A549 (cell line): ENCODE results near the gene RBFOX1. TPM values are rescaled to one million over a fixed set of nuclear protein-coding genes. Genes with fewer than 3 reads are reported as not detected.

Experiments used
- ATAC-seq, 2 experiments: fragments of 200-7000 bp in 1 of 2; fragments of >200 bp in 1 of 2; cut with Nextera tagmentation in 1 of 2; cut with Tn5 transposase in 1 of 2; 3 replicates each; pipeline versions ENCODE4 v1.8.0 to v1.9.1; 2018 to 2020; ENCODE audit warnings: mild to moderate bottlenecking in 1 of 2, moderate library complexity in 1 of 2
- CTCF ChIA-PET: fragments of 300-600 bp; sonication (Branson Sonifier 250); formaldehyde crosslinking; extraction: SDS; loops from one replicate; lab custom pipeline; 2021; ENCODE audit warnings: antibody characterized with exemption, inconsistent platforms; lab: Yijun Ruan, JAX
- POLR2A ChIA-PET: fragments of 350-600 bp; formaldehyde crosslinking; extraction: SDS; loops from one replicate; lab custom pipeline; 2021; ENCODE audit warnings: antibody characterized with exemption, inconsistent platforms; lab: Yijun Ruan, JAX
- DNase-seq, 2 experiments: peaks; one replicate each; pipeline versions ENCODE4 v3.0.0 to v3.0.0-alpha.2; 2011 to 2016; ENCODE audit warnings: low read depth in 1 of 2, low spot score in 1 of 2
- FAIRE-seq: peaks from 2 replicates; lab custom pipeline; 2011; peaks lifted over from hg19 to GRCh38; lab: Jason Lieb, UNC
- H3K27ac ChIP-seq, 2 experiments: fragments of >200 bp; sonication (Bioruptor Twin); formaldehyde crosslinking; 3 replicates each; pipeline ENCODE4 v1.5.1; 2016 to 2017
- H3K4me1 ChIP-seq: fragments of >200 bp; sonication (Bioruptor Twin); formaldehyde crosslinking; 3 replicates; pipeline ENCODE4 v1.6.1; 2016
- H3K4me2 ChIP-seq: fragments of >200 bp; sonication (Bioruptor Twin); formaldehyde crosslinking; 3 replicates; pipeline ENCODE4 v1.6.1; 2016
- H3K4me3 ChIP-seq: fragments of >200 bp; sonication (Bioruptor Twin); formaldehyde crosslinking; 3 replicates; pipeline ENCODE4 v1.5.1; 2016
- H3K9me3 ChIP-seq: fragments of >200 bp; sonication (Bioruptor Twin); formaldehyde crosslinking; 3 replicates; pipeline ENCODE4 v1.6.1; 2016
- BCL3 ChIP-seq: fragments of >200 bp; sonication (Bioruptor Twin); formaldehyde crosslinking; IDR thresholded peaks from 3 replicates; pipeline ENCODE4 v1.6.1; 2016
- BHLHE40 ChIP-seq: IDR thresholded peaks from 2 replicates; pipeline ENCODE4 v1.6.1; 2012; ENCODE audit warnings: low read depth, low read length, inconsistent platforms
- CBX8 ChIP-seq: fragments of 200-600 bp; sonication (generic); IDR thresholded peaks from 2 replicates; pipeline ENCODE4 v1.6.1; 2016
- CHD4 ChIP-seq: fragments of 200-600 bp; sonication (generic); IDR thresholded peaks from 2 replicates; pipeline ENCODE4 v1.6.1; 2016; ENCODE audit warnings: antibody characterized with exemption, mild to moderate bottlenecking, borderline replicate concordance
- CTCF ChIP-seq: fragments of >200 bp; sonication (Bioruptor Twin); formaldehyde crosslinking; IDR thresholded peaks from 3 replicates; pipeline ENCODE4 v1.5.1; 2016
- E2F6 ChIP-seq: IDR thresholded peaks from 2 replicates; pipeline ENCODE4 v1.6.1; 2012; ENCODE audit warnings: low read depth, borderline replicate concordance
- EHMT2 ChIP-seq: fragments of 200-600 bp; sonication (generic); IDR thresholded peaks from 2 replicates; pipeline ENCODE4 v1.6.1; 2016; ENCODE audit warnings: antibody characterized with exemption, low read depth, mild to moderate bottlenecking, moderate library complexity
- EP300 ChIP-seq, 2 experiments: fragments of >200 bp; sonication (Bioruptor Twin); formaldehyde crosslinking; IDR thresholded peaks; 2 replicates in 1 of 2; 3 replicates in 1 of 2; pipeline ENCODE4 v1.6.1; 2016 to 2017
- ESRRA ChIP-seq: fragments of 150-350 bp; IDR thresholded peaks from 2 replicates; pipeline ENCODE4 v1.6.1; 2014; ENCODE audit warnings: mild to moderate bottlenecking, low read length, borderline replicate concordance
- FOSB ChIP-seq: fragments of 250-450 bp; sonication (Bioruptor Pico); IDR thresholded peaks from 2 replicates; pipeline ENCODE4 v1.5.0; 2020; ENCODE audit warnings: mild to moderate bottlenecking, moderate library complexity
- FOXS1 ChIP-seq: fragments of 250-450 bp; sonication (Bioruptor Pico); IDR thresholded peaks from 2 replicates; pipeline ENCODE4 v1.5.0; 2020; ENCODE audit warnings: mild to moderate bottlenecking, moderate library complexity
- GATA3 ChIP-seq: IDR thresholded peaks from 2 replicates; pipeline ENCODE4 v1.6.1; 2012; ENCODE audit warnings: borderline replicate concordance
- HES2 ChIP-seq: fragments of >200 bp; sonication (Bioruptor Twin); formaldehyde crosslinking; IDR thresholded peaks from 2 replicates; pipeline ENCODE4 v1.6.1; 2016
- JUN ChIP-seq, 2 experiments: fragments of >200 bp; sonication (Bioruptor Twin); formaldehyde crosslinking; IDR thresholded peaks; 2 replicates in 1 of 2; 3 replicates in 1 of 2; pipeline ENCODE4 v1.6.1; 2016 to 2017
- KDM5A ChIP-seq: fragments of 200-600 bp; sonication (generic); IDR thresholded peaks from 2 replicates; pipeline ENCODE4 v1.6.1; 2016; ENCODE audit warnings: antibody characterized with exemption, mild to moderate bottlenecking
- MAX ChIP-seq: IDR thresholded peaks from 2 replicates; pipeline ENCODE4 v1.6.1; 2012
- NFE2L2 ChIP-seq: fragments of 150-350 bp; conservative IDR thresholded peaks from 2 replicates; pipeline ENCODE4 v1.6.1; 2014; ENCODE audit warnings: low read length
- PBX3 ChIP-seq: IDR thresholded peaks from 2 replicates; pipeline ENCODE4 v1.6.1; 2012
- PHF8 ChIP-seq: fragments of 200-600 bp; sonication (generic); IDR thresholded peaks from 2 replicates; pipeline ENCODE4 v1.6.1; 2016; ENCODE audit warnings: low read depth, mild to moderate bottlenecking, antibody characterized with exemption, moderate library complexity, borderline replicate concordance
- POLR2A ChIP-seq: IDR thresholded peaks from 2 replicates; pipeline ENCODE4 v1.6.1; 2012; ENCODE audit warnings: mild to moderate bottlenecking, low read length
- RARB ChIP-seq: fragments of 250-450 bp; sonication (Bioruptor Pico); IDR thresholded peaks from 2 replicates; pipeline ENCODE4 v1.8.0; 2021; ENCODE audit warnings: mild to moderate bottlenecking, moderate library complexity
- RCOR1 ChIP-seq: fragments of 150-350 bp; IDR thresholded peaks from 2 replicates; pipeline ENCODE4 v1.6.1; 2014; ENCODE audit warnings: antibody characterized with exemption, low read length, low read depth
- SMC3 ChIP-seq: fragments of >200 bp; sonication (Bioruptor Twin); formaldehyde crosslinking; IDR thresholded peaks from 3 replicates; pipeline ENCODE4 v1.6.1; 2018; ENCODE audit warnings: inconsistent platforms
- TFCP2L1 ChIP-seq: fragments of 250-450 bp; sonication (Bioruptor Pico); IDR thresholded peaks from 2 replicates; pipeline ENCODE4 v1.5.0; 2021; ENCODE audit warnings: mild to moderate bottlenecking
- ZFP36 ChIP-seq: fragments of 450-650 bp; IDR thresholded peaks from 2 replicates; pipeline ENCODE4 v1.6.1; 2014; ENCODE audit warnings: borderline replicate concordance; ENCODE audit not compliant: partially characterized antibody
- ZSCAN20 ChIP-seq: fragments of 250-450 bp; sonication (Bioruptor Pico); IDR thresholded peaks from 2 replicates; pipeline ENCODE4 v1.8.0; 2022; ENCODE audit warnings: mild to moderate bottlenecking, moderate library complexity
- WGBS: methylation state at CpG from one replicate; pipeline ENCODE4 v1.1.6; 2017; ENCODE audit errors: missing lambda C conversion rate; 5-methylcytosine and 5-hydroxymethylcytosine counted together
- polyA plus RNA-seq, 4 experiments: library from polyadenylated mRNA; depleted of rRNA in 3 of 4; stranded (reverse); fragments of >200 nt; fragmentation: RNase III in 1 of 4; extraction: RNeasy Plus Mini Kit Qiagen cat#74134 plus additional on column Dnase treatment in 1 of 4; gene quantifications; 2 replicates in 3 of 4; 3 replicates in 1 of 4; pipeline ENCODE4 v1.2.3, GENCODE V29; 2011 to 2017

Gene RBFOX1
- polyA plus RNA-seq, 2 of the 4 experiments (the other 2 are of a cell fraction): not detected

- H3K9me3 ChIP-seq: no peaks in the 10 kb centered on the region
- ChIA-PET CTCF (no interaction called here), POLR2A (no interaction called here)
- FAIRE-seq: no peak
- no peaks in the 10 kb centered on the region for H3K4me1 ChIP-seq
- no peak for ATAC-seq
- H3K4me3 ChIP-seq: no peak overlapping the region
- TF ChIP-seq HES2 (no peak), TFCP2L1 (CRISPR knock-in tag) (no peak), CTCF (no peak), ZFP36 (no peak), FOSB (CRISPR knock-in tag) (no peak), JUN (IDR thresholded peaks at IDR 0.05) (no peak), ZSCAN20 (CRISPR knock-in tag) (no peak), EHMT2 (no peak), EP300 (IDR thresholded peaks at IDR 0.05) (no peak), RARB (CRISPR knock-in tag) (no peak), MAX (no peak), NFE2L2 (no peak)
- DNase-seq: no peak
- 14% methylated on average over 7 of the region's 7 CpGs for WGBS
- no peak overlapping the region for H3K27ac ChIP-seq
- H3K4me2 ChIP-seq: no peak overlapping the region
These were observed 314.3 kb downstream of the RBFOX1 start for GRCh38 chr16:7646821-7647500.

- ATAC-seq (no peak), DNase-seq (no peak), FAIRE-seq (no peak)
- Histone ChIP-seq H3K9me3 (no peaks in the 10 kb centered on the region), H3K4me2 (no peak overlapping the region), H3K4me3 (no peak overlapping the region), H3K4me1 (no peaks in the 10 kb centered on the region), H3K27ac (no peak overlapping the region)
- ChIA-PET POLR2A (no interaction called here), CTCF (no interaction called here)
- WGBS: 0% methylated on average over 4 of the region's 4 CpGs
- TF ChIP-seq JUN (IDR thresholded peaks at IDR 0.05): no peak
- TF ChIP-seq BCL3: no peak
- no peak for TF ChIP-seq PHF8
- no peak for TF ChIP-seq CHD4
These were observed 317.8 kb downstream of the RBFOX1 start for GRCh38 chr16:7650431-7650830.

GRCh38 chr16:7651803-7652570 is 319.3 kb downstream of the RBFOX1 start:
- 15% methylated on average over 9 of the region's 9 CpGs for WGBS
- no peak for DNase-seq
- ATAC-seq: no peak
- Histone ChIP-seq H3K27ac (no peak overlapping the region), H3K4me2 (no peak overlapping the region), H3K4me3 (no peak overlapping the region), H3K9me3 (no peaks in the 10 kb centered on the region), H3K4me1 (no peaks in the 10 kb centered on the region)
- ChIA-PET POLR2A (no interaction called here), CTCF (no interaction called here)
- TF ChIP-seq GATA3 (no peak), SMC3 (no peak), RCOR1 (no peak), CBX8 (no peak), ESRRA (no peak), E2F6 (no peak), FOXS1 (CRISPR knock-in tag) (no peak), TFCP2L1 (CRISPR knock-in tag) (no peak), PBX3 (no peak), CHD4 (no peak), BHLHE40 (no peak), FOSB (CRISPR knock-in tag) (no peak), POLR2A (no peak), PHF8 (no peak), NFE2L2 (no peak), KDM5A (no peak), RARB (CRISPR knock-in tag) (no peak), BCL3 (no peak)
- FAIRE-seq: no peak
